A549 (cell line): Measurements from ENCODE around the gene BCAS3. TPM values are rescaled to one million over a fixed set of nuclear protein-coding genes. Genes with fewer than 3 reads are reported as not detected.

Experiments
- ATAC-seq, 2 experiments: fragments of 200-7000 bp in 1 of 2; fragments of >200 bp in 1 of 2; cut with Nextera tagmentation in 1 of 2; cut with Tn5 transposase in 1 of 2; 3 replicates each; pipeline versions ENCODE4 v1.8.0 to v1.9.1; 2018 to 2020; ENCODE audit warnings: mild to moderate bottlenecking in 1 of 2, moderate library complexity in 1 of 2
- CTCF ChIA-PET: fragments of 300-600 bp; sonication (Branson Sonifier 250); formaldehyde crosslinking; extraction: SDS; loops from one replicate; lab custom pipeline; 2021; ENCODE audit warnings: antibody characterized with exemption, inconsistent platforms; lab: Yijun Ruan, JAX
- POLR2A ChIA-PET: fragments of 350-600 bp; formaldehyde crosslinking; extraction: SDS; loops from one replicate; lab custom pipeline; 2021; ENCODE audit warnings: antibody characterized with exemption, inconsistent platforms; lab: Yijun Ruan, JAX
- DNase-seq, 2 experiments: peaks; one replicate each; pipeline versions ENCODE4 v3.0.0 to v3.0.0-alpha.2; 2011 to 2016; ENCODE audit warnings: low read depth in 1 of 2, low spot score in 1 of 2
- FAIRE-seq: peaks from 2 replicates; lab custom pipeline; 2011; peaks lifted over from hg19 to GRCh38; lab: Jason Lieb, UNC
- H3K27ac ChIP-seq, 2 experiments: fragments of >200 bp; sonication (Bioruptor Twin); formaldehyde crosslinking; 3 replicates each; pipeline ENCODE4 v1.5.1; 2016 to 2017
- H3K4me1 ChIP-seq: fragments of >200 bp; sonication (Bioruptor Twin); formaldehyde crosslinking; 3 replicates; pipeline ENCODE4 v1.6.1; 2016
- H3K4me2 ChIP-seq: fragments of >200 bp; sonication (Bioruptor Twin); formaldehyde crosslinking; 3 replicates; pipeline ENCODE4 v1.6.1; 2016
- H3K4me3 ChIP-seq: fragments of >200 bp; sonication (Bioruptor Twin); formaldehyde crosslinking; 3 replicates; pipeline ENCODE4 v1.5.1; 2016
- H3K9me3 ChIP-seq: fragments of >200 bp; sonication (Bioruptor Twin); formaldehyde crosslinking; 3 replicates; pipeline ENCODE4 v1.6.1; 2016
- CBX8 ChIP-seq: fragments of 200-600 bp; sonication (generic); IDR thresholded peaks from 2 replicates; pipeline ENCODE4 v1.6.1; 2016
- CHD2 ChIP-seq: fragments of 150-350 bp; IDR thresholded peaks from 2 replicates; pipeline ENCODE4 v1.6.1; 2014; ENCODE audit warnings: low read length; ENCODE audit not compliant: partially characterized antibody
- E2F6 ChIP-seq: IDR thresholded peaks from 2 replicates; pipeline ENCODE4 v1.6.1; 2012; ENCODE audit warnings: low read depth, borderline replicate concordance
- EHMT2 ChIP-seq: fragments of 200-600 bp; sonication (generic); IDR thresholded peaks from 2 replicates; pipeline ENCODE4 v1.6.1; 2016; ENCODE audit warnings: antibody characterized with exemption, low read depth, mild to moderate bottlenecking, moderate library complexity
- ELK1 ChIP-seq: fragments of 150-350 bp; IDR thresholded peaks from 2 replicates; pipeline ENCODE4 v1.6.1; 2014; ENCODE audit warnings: low read depth, mild to moderate bottlenecking, low read length
- ESRRA ChIP-seq: fragments of 150-350 bp; IDR thresholded peaks from 2 replicates; pipeline ENCODE4 v1.6.1; 2014; ENCODE audit warnings: mild to moderate bottlenecking, low read length, borderline replicate concordance
- HDAC2 ChIP-seq: fragments of 200-600 bp; sonication (generic); IDR thresholded peaks from 2 replicates; pipeline ENCODE4 v1.6.1; 2016
- HES2 ChIP-seq: fragments of >200 bp; sonication (Bioruptor Twin); formaldehyde crosslinking; IDR thresholded peaks from 2 replicates; pipeline ENCODE4 v1.6.1; 2016
- HOXA7 ChIP-seq: fragments of 250-450 bp; sonication (Bioruptor Pico); IDR thresholded peaks from 2 replicates; pipeline ENCODE4 v1.5.0; 2020; ENCODE audit warnings: mild to moderate bottlenecking, moderate library complexity
- JUNB ChIP-seq: fragments of >200 bp; sonication (Bioruptor Twin); formaldehyde crosslinking; IDR thresholded peaks from 2 replicates; pipeline ENCODE4 v1.6.1; 2016
- MYC ChIP-seq: IDR thresholded peaks from 2 replicates; pipeline ENCODE4 v1.6.1; 2012; ENCODE audit warnings: mild to moderate bottlenecking, inconsistent platforms, low read length, improper control_type of control experiment, borderline replicate concordance
- NPAS2 ChIP-seq: fragments of 250-450 bp; sonication (Bioruptor Pico); IDR thresholded peaks from 2 replicates; pipeline ENCODE4 v1.8.0; 2022; ENCODE audit warnings: mild to moderate bottlenecking, moderate library complexity, borderline replicate concordance
- PBX3 ChIP-seq: IDR thresholded peaks from 2 replicates; pipeline ENCODE4 v1.6.1; 2012
- PHF8 ChIP-seq: fragments of 200-600 bp; sonication (generic); IDR thresholded peaks from 2 replicates; pipeline ENCODE4 v1.6.1; 2016; ENCODE audit warnings: low read depth, mild to moderate bottlenecking, antibody characterized with exemption, moderate library complexity, borderline replicate concordance
- RAD21 ChIP-seq, 2 experiments: fragments of >200 bp in 1 of 2; sonication (Bioruptor Twin) in 1 of 2; formaldehyde crosslinking in 1 of 2; IDR thresholded peaks in 1 of 2; conservative IDR thresholded peaks in 1 of 2; 2 replicates in 1 of 2; 3 replicates in 1 of 2; pipeline ENCODE4 v1.6.1; 2012 to 2018; ENCODE audit warnings: inconsistent platforms in 1 of 2
- RCOR1 ChIP-seq: fragments of 150-350 bp; IDR thresholded peaks from 2 replicates; pipeline ENCODE4 v1.6.1; 2014; ENCODE audit warnings: antibody characterized with exemption, low read length, low read depth
- RNF2 ChIP-seq: fragments of 200-600 bp; sonication (generic); IDR thresholded peaks from 2 replicates; pipeline ENCODE4 v1.6.1; 2016; ENCODE audit warnings: low read depth, mild to moderate bottlenecking, antibody characterized with exemption, moderate library complexity, borderline replicate concordance
- SMC3 ChIP-seq: fragments of >200 bp; sonication (Bioruptor Twin); formaldehyde crosslinking; IDR thresholded peaks from 3 replicates; pipeline ENCODE4 v1.6.1; 2018; ENCODE audit warnings: inconsistent platforms
- TP53 ChIP-seq: fragments of 250-450 bp; sonication (Bioruptor Pico); IDR thresholded peaks from 2 replicates; pipeline ENCODE4 v1.5.0; 2021; ENCODE audit warnings: mild to moderate bottlenecking, moderate library complexity
- USF2 ChIP-seq: fragments of 450-650 bp; IDR thresholded peaks from 2 replicates; pipeline ENCODE4 v1.6.1; 2014; ENCODE audit warnings: antibody characterized with exemption
- ZNF302 ChIP-seq: fragments of 250-450 bp; sonication (Bioruptor Pico); IDR thresholded peaks from 2 replicates; pipeline ENCODE4 v1.9.0; 2021; ENCODE audit warnings: inconsistent platforms, mild to moderate bottlenecking, moderate library complexity
- ZSCAN20 ChIP-seq: fragments of 250-450 bp; sonication (Bioruptor Pico); IDR thresholded peaks from 2 replicates; pipeline ENCODE4 v1.8.0; 2022; ENCODE audit warnings: mild to moderate bottlenecking, moderate library complexity
- WGBS: methylation state at CpG from one replicate; pipeline ENCODE4 v1.1.6; 2017; ENCODE audit errors: missing lambda C conversion rate; 5-methylcytosine and 5-hydroxymethylcytosine counted together
- polyA plus RNA-seq, 4 experiments: library from polyadenylated mRNA; depleted of rRNA in 3 of 4; stranded (reverse); fragments of >200 nt; fragmentation: RNase III in 1 of 4; extraction: RNeasy Plus Mini Kit Qiagen cat#74134 plus additional on column Dnase treatment in 1 of 4; gene quantifications; 2 replicates in 3 of 4; 3 replicates in 1 of 4; pipeline ENCODE4 v1.2.3, GENCODE V29; 2011 to 2017

BCAS3 gene
- polyA plus RNA-seq, 2 of the 4 experiments (the other 2 are of a cell fraction): 14.7 to 43.4 TPM

- 96% methylated on average over 1 of the region's 1 CpG for WGBS
- ChIA-PET CTCF (interaction anchor here (0.6 kb wide), 1 partner anchor 104 kb away, joined by 4 read pairs; no protein-coding TSS in a partner anchor), POLR2A (no interaction called here)
- ATAC-seq: no peak
- no peak for FAIRE-seq
- no peak overlapping the region for H3K4me3 ChIP-seq
- H3K9me3 ChIP-seq: no peaks in the 10 kb centered on the region
- no peak for DNase-seq
- no peak overlapping the region for H3K4me2 ChIP-seq
- no peak overlapping the region for H3K27ac ChIP-seq
- TF ChIP-seq SMC3 (no peak), CHD2 (no peak)
- peaks cover 19% of the 10 kb centered on the region for H3K4me1 ChIP-seq
Observed at GRCh38 chr17:61211236-61211635, 533.6 kb downstream of the BCAS3 start.

- H3K9me3 ChIP-seq: no peaks in the 10 kb centered on the region
- WGBS: 98% methylated on average over 1 of the region's 1 CpG
- ChIA-PET CTCF (interaction anchor here (1.0 kb wide), 1 partner anchor 15 kb away, joined by 3 read pairs; no protein-coding TSS in a partner anchor), POLR2A (no interaction called here)
- TF ChIP-seq ZSCAN20 (CRISPR knock-in tag) (no peak), MYC (no peak), ESRRA (no peak), ZNF302 (CRISPR knock-in tag) (no peak), TP53 (CRISPR knock-in tag) (no peak), NPAS2 (CRISPR knock-in tag) (no peak), E2F6 (no peak), RAD21 (conservative IDR thresholded peaks at IDR 0.05 in 1 of 2, IDR thresholded peaks at IDR 0.05 in 1 of 2) (no peak), PHF8 (no peak), JUNB (no peak), HOXA7 (CRISPR knock-in tag) (no peak), EHMT2 (no peak), HES2 (no peak), PBX3 (no peak), RNF2 (no peak), ELK1 (no peak), RCOR1 (no peak), USF2 (no peak), CBX8 (no peak), HDAC2 (no peak)
- DNase-seq (no peak), ATAC-seq (no peak), FAIRE-seq (no peak)
- no peak overlapping the region for H3K4me2 ChIP-seq
- no peak overlapping the region for H3K4me3 ChIP-seq
- H3K4me1 ChIP-seq: peaks cover 14% of the 10 kb centered on the region
- no peak overlapping the region for H3K27ac ChIP-seq
Observed at GRCh38 chr17:61212655-61213054, 535.0 kb downstream of the BCAS3 start.
